Body of pancreas (tissue), 4 donors: ENCODE data around the gene ATXN7L2. TPM values are rescaled to one million over a fixed set of nuclear protein-coding genes. Genes with fewer than 3 reads are reported as not detected.

Experiments
- ATAC-seq: fragments of 150-250 bp; one replicate; pipeline ENCODE4 v1.9.1; 2016
- DNase-seq, 4 donors: peaks; one replicate each; pipeline ENCODE4 v3.0.0-alpha.2; 2019
- H3K27ac ChIP-seq, 4 donors: fragments of 200-600 bp; sonication (generic); 1 replicate in 3 of 4; 2 replicates in 1 of 4; pipeline versions ENCODE4 v1.5.1 to v1.6.1; 2016 to 2019; ENCODE audit warnings: mild to moderate bottlenecking in 1 of 4, mixed read lengths in 1 of 4, moderate library complexity in 1 of 4
- H3K27me3 ChIP-seq, 2 donors: fragments of 200-600 bp; sonication (generic); one replicate each; pipeline ENCODE4 v1.6.0; 2016; ENCODE audit warnings: mild to moderate bottlenecking in 1 of 2
- H3K36me3 ChIP-seq, 2 donors: fragments of 200-600 bp; sonication (generic); replicated peaks in 1 of 2; 2 replicates each; pipeline ENCODE4 v1.5.1; 2016; ENCODE audit warnings: low read depth in 2 of 2; ENCODE audit not compliant: insufficient read depth in 1 of 2
- H3K4me1 ChIP-seq: fragments of 200-600 bp; sonication (generic); one replicate; pipeline ENCODE4 v1.6.0; 2016
- H3K4me3 ChIP-seq, 2 donors: fragments of 200-600 bp; sonication (generic); 1 replicate in 1 of 2; 2 replicates in 1 of 2; pipeline ENCODE4 v1.5.1; 2016 to 2019
- H3K9me3 ChIP-seq, 3 donors: fragments of 200-600 bp; sonication (generic); 1 replicate in 2 of 3; 2 replicates in 1 of 3; pipeline ENCODE4 v1.5.1; 2016
- POLR2A ChIP-seq, 3 donors: fragments of 450-650 bp; IDR thresholded peaks; one replicate each; pipeline ENCODE4 v1.6.1; 2016; ENCODE audit warnings: antibody characterized with exemption in 3 of 3, mild to moderate bottlenecking in 2 of 3
- WGBS, 2 donors: methylation state at CpG; one replicate each; pipeline ENCODE4 v1.1.5; 2017; 5-methylcytosine and 5-hydroxymethylcytosine counted together
- intact Hi-C: fragments of 100-400 bp; cut with DNase I; formaldehyde crosslinking; loops from one replicate; pipeline ENCODE4 v1.15.1; 2023
- total RNA-seq, 2 donors: library from RNA; depleted of rRNA; stranded (reverse); fragments of >200 nt; gene quantifications; one replicate each; pipeline ENCODE4 v1.1.0, GENCODE V29; 2016
- TF ChIP-seq, protein P1 (sequence below), 7 experiments: fragments of 450-650 bp in 4 of 7; fragments of 200-600 bp in 3 of 7; sonication (generic) in 3 of 7; IDR thresholded peaks; one replicate each; pipeline ENCODE4 v1.5.1; 2016 to 2019; ENCODE audit warnings: antibody characterized with exemption in 7 of 7

ATXN7L2 gene
- total RNA-seq, 2 donors from 2014 or later: 2.6 to 5.9 TPM

DNA sequence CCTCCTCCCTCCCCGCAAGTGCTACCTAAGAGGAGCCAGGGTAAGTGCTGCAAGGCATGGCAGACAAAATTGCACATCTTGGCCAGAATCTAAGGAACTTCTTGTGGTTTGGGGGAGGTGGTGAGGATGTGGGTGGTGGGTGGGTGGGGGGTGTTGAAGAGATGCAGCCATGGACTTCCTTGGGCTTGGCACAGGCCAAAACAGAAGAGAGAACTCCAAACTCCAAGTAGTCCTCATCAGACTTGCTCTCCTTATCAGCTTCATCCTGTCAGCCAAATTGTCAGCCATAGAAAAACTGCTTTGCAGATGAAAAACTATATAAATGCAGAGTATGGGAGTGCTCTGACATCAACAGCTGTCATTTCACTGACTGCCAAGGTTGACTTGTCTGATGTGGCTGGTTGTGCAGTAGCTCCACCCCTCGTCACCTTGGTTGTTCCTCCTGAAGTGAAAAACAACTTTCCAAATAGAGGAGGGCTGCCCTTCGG lies 18.7 kb downstream of the ATXN7L2 start:
- 54 to 56% methylated on average over 3 of the region's 3 CpGs for WGBS, 2 donors
- ATAC-seq: peak; percentile 45
- no peaks in the 10 kb centered on the region for H3K4me1 ChIP-seq
- TF ChIP-seq, protein P1, sequence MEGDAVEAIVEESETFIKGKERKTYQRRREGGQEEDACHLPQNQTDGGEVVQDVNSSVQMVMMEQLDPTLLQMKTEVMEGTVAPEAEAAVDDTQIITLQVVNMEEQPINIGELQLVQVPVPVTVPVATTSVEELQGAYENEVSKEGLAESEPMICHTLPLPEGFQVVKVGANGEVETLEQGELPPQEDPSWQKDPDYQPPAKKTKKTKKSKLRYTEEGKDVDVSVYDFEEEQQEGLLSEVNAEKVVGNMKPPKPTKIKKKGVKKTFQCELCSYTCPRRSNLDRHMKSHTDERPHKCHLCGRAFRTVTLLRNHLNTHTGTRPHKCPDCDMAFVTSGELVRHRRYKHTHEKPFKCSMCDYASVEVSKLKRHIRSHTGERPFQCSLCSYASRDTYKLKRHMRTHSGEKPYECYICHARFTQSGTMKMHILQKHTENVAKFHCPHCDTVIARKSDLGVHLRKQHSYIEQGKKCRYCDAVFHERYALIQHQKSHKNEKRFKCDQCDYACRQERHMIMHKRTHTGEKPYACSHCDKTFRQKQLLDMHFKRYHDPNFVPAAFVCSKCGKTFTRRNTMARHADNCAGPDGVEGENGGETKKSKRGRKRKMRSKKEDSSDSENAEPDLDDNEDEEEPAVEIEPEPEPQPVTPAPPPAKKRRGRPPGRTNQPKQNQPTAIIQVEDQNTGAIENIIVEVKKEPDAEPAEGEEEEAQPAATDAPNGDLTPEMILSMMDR (IDR thresholded peaks at IDR 0.05): no peak
- no peak for TF ChIP-seq POLR2A (IDR thresholded peaks at IDR 0.05)
- intact Hi-C loops: no loop called here
- H3K9me3 ChIP-seq: no peaks in the 10 kb centered on the region
- DNase-seq: peak in 2 of 4 donors; percentile 30 to 41
- H3K36me3 ChIP-seq: no peaks in the 10 kb centered on the region
- H3K4me3 ChIP-seq: no peak overlapping the region
- H3K27ac ChIP-seq: no peak overlapping the region
- no peaks in the 10 kb centered on the region for H3K27me3 ChIP-seq

DNA sequence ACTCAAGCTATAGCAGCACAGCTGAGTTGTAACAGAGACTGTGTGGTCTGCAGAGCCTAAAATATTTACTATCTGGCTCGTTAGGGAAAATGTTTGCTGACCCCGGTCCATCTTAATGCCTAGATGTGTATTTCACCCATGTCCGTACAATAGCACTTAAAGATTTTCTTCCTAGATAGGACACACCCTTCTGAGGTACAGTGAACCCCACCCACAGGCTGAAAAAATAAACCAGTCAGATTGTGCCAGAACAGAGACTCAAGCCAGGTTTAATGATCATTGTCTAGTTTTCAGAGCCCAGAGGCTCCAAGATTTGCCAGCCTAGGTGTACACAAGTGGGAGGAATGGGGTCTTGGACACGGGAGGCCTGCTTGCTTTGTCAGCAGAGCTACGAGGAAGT lies 20.2 kb downstream of the ATXN7L2 start:
- Histone ChIP-seq H3K27me3 (no peaks in the 10 kb centered on the region), H3K27ac (no peak overlapping the region), H3K4me3 (no peak overlapping the region), H3K36me3 (no peaks in the 10 kb centered on the region), H3K9me3 (no peaks in the 10 kb centered on the region), H3K4me1 (peaks cover 11% of the 10 kb centered on the region)
- DNase-seq (no peak), ATAC-seq (no peak)
- WGBS, 2 donors: 70 to 75% methylated on average over 5 of the region's 5 CpGs
- intact Hi-C loops: no loop called here
- TF ChIP-seq, protein P1 (IDR thresholded peaks at IDR 0.05): no peak
- no peak for TF ChIP-seq POLR2A (IDR thresholded peaks at IDR 0.05)

DNA sequence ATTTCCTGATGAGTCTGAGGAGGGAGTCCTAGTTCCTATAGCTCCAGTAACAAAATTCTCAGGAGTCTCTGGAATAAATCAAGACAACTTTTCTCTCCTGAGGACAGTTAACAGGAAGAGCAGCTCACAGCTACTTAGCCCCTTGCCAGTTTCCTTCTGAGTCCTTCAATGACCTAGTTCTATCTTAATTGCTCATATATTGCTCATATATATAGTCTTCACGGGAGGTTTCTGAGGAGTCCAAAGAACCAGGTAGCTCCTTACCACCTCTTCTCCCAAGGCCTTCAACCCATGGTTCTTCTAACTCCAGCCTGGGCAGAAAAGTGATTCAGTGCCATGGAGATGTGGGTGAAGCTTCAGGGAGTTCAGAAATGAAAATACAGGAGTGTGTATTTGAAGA lies 21.3 kb downstream of the ATXN7L2 start:
- ATAC-seq (no peak), DNase-seq (no peak)

DNA sequence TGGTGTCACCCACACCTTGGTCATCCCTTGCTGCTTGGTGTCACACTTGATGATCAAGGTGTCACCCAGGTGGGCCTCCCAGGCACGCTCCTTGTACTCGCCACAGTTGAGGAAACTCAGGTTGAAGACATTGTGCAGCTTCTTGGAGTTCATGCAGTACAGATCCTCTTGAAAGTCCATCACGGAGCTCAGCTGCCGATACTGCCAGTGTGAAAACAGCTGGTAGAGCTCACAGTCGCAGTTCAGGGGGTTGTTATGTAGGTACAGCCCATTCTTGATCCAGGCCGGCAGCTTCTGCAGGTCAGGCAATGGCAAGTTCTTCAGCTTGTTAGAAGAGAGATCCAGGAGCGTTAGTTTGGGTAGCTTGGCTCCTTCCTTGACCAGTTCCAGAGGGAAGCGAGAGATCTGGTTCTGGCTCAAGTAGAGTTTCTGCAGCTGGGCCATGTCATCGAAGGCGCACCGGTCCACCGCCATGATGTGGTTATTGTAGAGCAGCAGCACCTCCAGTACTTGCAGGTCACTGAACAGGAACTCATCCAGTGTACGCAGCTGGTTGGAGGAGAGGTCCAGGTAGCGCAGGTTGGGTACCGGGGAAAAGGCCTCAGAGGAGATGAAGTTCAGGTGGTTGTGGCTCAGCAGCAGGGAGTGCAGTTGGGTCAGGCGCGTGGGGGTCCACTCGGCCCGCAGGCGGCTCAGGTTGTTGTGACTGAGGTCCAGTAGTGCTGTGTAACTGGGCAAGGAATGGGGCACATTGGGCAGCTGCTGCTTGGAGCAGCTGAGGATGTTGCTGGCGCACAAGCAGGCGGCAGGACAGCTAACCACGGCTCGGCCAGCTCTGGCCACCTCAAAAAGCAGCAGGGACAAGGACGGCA lies 24.5 kb downstream of the ATXN7L2 start:
- TF ChIP-seq POLR2A (IDR thresholded peaks at IDR 0.05): no peak
- TF ChIP-seq, protein P1 (IDR thresholded peaks at IDR 0.05): no peak
- 82 to 84% methylated on average over 20 to 24 of the region's 25 CpGs for WGBS, 2 donors
- H3K4me1 ChIP-seq: peaks cover 25% of the 10 kb centered on the region
- no peaks in the 10 kb centered on the region for H3K9me3 ChIP-seq
- no peak overlapping the region for H3K4me3 ChIP-seq
- H3K36me3 ChIP-seq: no peaks in the 10 kb centered on the region
- no peaks in the 10 kb centered on the region for H3K27me3 ChIP-seq
- intact Hi-C loops: no loop called here
- H3K27ac ChIP-seq: no peak overlapping the region
- no peak for DNase-seq
- no peak for ATAC-seq

More for the DNA sequence above, 21.3 kb downstream of the ATXN7L2 start:
- H3K9me3 ChIP-seq: no peaks in the 10 kb centered on the region
- TF ChIP-seq, protein P1 (IDR thresholded peaks at IDR 0.05): no peak
- TF ChIP-seq POLR2A (IDR thresholded peaks at IDR 0.05): no peak
- intact Hi-C loops: no loop called here
- no peaks in the 10 kb centered on the region for H3K27me3 ChIP-seq
- no peaks in the 10 kb centered on the region for H3K36me3 ChIP-seq
- H3K4me3 ChIP-seq: no peak overlapping the region
- peaks cover 17% of the 10 kb centered on the region for H3K4me1 ChIP-seq
- 70 to 82% methylated on average over 1 of the region's 1 CpG for WGBS, 2 donors
- no peak overlapping the region for H3K27ac ChIP-seq

DNA sequence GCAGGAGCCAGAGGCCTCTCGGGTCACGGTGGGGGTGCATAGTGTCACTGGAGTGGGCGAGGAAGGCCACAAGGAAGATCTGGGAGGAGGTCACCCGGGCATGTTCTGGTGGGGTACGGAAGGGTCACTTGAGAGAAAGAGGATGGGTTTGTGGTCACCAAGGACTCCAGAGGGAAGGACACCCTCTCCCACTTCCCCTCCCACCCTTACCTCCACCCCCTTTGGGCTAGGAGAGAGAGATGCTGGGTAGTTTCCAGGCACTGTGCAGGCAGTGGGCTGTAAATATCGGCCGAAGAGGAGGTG lies 25.1 kb downstream of the ATXN7L2 start:
- no peak for ATAC-seq

More for the DNA sequence above, 25.1 kb downstream of the ATXN7L2 start:
- TF ChIP-seq POLR2A (IDR thresholded peaks at IDR 0.05): no peak
- TF ChIP-seq, protein P1 (IDR thresholded peaks at IDR 0.05): no peak
- Histone ChIP-seq H3K36me3 (no peaks in the 10 kb centered on the region), H3K27ac (no peak overlapping the region), H3K27me3 (no peaks in the 10 kb centered on the region), H3K9me3 (no peaks in the 10 kb centered on the region), H3K4me3 (peak overlapping the region in 1 of 2 donors; percentile 47), H3K4me1 (peaks cover 25% of the 10 kb centered on the region)
- intact Hi-C loops: no loop called here
- no peak for DNase-seq
- 36 to 64% methylated on average over 7 of the region's 7 CpGs for WGBS, 2 donors
